Fibroblast of skin of left biceps (primary cell): ENCODE measurements around the gene PER2.

Source experiments
- DNase-seq, 2 experiments: peaks; one replicate each; pipeline ENCODE4 v3.0.0-alpha.2; 2013; ENCODE audit warnings: low read depth in 2 of 2

The PER2 gene

GRCh38 chr2:238269741-238270140, 18.7 kb downstream of the PER2 start:
- no peak for DNase-seq

GRCh38 chr2:238267884-238268680, 20.3 kb downstream of the PER2 start:
- no peak for DNase-seq

DNA sequence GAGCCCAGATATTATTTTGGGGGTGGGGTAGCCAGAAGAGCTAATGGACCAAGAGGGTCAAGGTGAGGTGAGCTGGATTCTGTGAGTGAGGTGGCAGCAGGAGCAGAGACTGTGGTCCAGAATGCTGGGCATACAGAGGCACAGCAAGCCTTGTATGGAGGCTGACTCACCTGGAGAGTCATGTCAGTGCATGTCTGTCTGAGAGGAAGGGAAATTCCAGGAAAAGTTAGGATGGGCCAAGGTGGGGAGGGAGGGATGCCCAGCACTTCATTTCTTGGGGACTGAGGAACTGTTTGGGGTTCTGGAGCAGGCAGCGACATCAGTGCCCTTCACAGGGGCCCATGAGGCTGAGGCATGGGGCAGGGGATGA, 21.1 kb downstream of the PER2 start:
- DNase-seq, result no peak

DNA sequence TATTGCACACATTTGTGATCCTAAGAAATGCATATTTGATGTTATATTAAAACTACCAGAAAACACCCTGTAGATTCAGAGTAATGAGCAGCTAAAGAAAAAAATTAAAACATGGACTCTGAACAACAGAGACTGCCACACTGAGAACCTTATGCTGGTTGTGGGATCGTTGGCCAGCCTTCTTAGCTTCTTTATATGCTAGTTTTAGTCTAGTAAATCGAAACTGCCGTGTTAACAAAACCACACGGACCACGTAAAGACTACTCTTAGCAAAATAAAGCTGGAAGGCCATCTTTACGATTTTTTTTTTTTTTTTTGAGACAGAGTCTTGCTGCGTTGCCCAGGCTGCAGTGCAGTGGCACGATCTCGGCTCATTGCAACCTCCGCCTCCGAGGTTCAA, 22.8 kb downstream of the PER2 start:
- no peak for DNase-seq

DNA sequence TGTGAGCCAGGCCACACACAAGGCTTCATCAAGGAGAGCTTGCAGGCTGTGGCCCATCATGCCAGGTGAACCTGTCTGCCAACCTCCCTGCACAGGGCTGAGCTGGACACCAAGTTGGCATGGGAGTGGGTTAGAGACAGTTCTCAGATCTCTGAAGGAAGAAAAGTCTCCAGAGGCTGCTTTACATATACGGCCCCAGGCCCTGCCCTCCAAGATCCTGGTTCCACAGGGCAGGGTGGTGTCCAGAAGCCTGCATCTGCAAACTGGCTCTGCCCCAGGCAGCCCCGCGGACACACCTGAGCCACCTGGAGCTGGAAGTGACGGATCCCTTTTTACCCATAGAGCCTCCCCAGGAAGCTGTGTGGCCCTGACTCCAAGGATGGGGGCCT, 24.3 kb downstream of the PER2 start:
- no peak for DNase-seq

DNA sequence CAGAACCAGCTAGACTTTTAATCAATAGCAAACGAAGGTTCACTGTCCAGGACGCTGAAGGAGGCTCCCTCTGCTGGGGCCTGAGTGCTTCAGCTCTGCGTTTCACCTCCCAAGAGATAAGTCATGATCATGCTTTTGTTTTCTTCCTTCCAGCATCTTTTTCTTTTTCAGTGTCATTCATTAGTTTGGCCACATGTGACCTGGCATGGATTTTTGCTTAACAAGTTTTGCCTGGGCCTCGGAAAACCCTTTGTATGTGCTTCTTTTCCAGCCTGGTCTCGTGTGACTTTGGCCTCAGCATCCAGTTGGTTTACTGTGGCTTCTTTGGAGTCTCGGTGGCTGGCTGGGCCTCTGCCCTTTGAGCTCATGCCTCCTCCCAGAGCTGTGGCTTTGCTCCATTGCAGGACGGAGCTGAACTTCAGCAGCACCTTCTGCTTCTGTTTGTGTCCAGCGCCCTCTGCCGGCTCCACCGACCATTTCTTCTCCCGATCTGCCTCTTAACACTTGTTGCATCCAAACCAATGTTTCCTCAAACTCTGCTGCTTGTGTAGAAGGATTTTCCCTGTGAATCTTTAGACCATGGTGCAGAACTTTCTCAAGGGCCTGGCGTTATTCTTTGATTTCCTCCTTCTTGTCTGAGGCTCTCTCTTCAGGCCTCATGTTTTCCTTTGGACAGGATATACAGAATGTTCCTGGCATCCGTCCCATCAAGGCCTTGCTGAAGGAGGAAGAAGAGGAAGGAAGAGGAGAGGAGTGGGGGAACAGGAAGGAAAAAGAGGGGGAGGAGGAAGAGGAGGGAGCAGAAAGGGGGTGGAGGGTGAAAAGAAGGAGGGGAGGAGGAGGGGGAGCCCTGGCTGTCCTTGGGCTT, 25.0 kb downstream of the PER2 start:
- peak; percentile 49 to 57 for DNase-seq

- no peak for DNase-seq
These were observed 25.8 kb downstream of the PER2 start for GRCh38 chr2:238262496-238263122.

- DNase-seq, result no peak
These were observed 26.6 kb downstream of the PER2 start for GRCh38 chr2:238261718-238262375.

GRCh38 chr2:238260883-238261282, 27.5 kb downstream of the PER2 start:
- no peak for DNase-seq

DNA sequence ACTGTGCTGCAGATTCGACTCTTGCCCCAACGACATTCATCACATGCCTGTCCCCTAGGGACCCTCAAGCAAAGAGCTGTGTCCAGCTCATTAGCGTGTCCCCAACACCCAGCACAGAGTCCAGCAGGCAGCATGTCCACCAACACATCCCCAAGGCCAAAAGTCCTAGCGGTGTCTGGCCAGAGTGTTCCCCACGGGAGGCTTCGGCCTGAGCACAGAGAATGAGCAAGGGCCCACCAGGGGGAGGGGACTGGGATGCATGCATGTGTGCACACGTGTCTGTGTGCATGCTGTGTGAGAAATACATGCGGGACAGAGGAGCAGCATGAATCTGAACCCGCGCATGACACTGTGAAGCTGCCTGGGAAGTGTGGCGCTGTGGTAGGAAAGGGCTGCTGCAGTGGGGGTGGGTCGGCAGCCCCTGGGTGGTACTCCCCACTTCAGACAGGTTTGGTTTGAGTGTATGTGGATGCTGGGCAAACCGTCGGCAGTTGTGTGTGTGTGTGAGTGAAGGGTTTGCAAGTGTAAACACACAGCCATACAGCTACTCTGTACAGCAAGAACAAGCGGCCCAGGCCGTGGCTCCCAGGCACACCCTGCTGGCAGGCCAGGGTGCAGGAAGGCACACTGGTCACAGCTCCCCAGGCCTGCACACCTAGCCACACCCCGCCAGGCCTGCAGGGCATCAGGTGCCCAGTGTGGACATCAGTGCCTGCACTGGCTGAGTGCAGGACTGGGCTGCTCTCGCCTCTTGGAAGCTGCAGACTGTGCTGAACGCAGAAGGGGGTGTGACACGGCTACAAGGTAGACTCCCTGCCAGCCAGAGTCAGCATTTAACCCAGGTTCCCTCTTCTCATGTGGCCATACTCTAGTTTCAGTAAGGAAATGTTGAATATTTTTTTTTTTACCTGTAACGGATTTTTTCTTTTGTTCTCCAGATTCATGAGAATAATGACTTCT, 29.1 kb downstream of the PER2 start:
- no peak for DNase-seq

- DNase-seq, result no peak
These were observed 30.4 kb downstream of the PER2 start for GRCh38 chr2:238257786-238258700.

GRCh38 chr2:238256594-238257104, 31.8 kb downstream of the PER2 start:
- no peak for DNase-seq

GRCh38 chr2:238256111-238256510, 32.3 kb downstream of the PER2 start:
- DNase-seq, result no peak

DNA sequence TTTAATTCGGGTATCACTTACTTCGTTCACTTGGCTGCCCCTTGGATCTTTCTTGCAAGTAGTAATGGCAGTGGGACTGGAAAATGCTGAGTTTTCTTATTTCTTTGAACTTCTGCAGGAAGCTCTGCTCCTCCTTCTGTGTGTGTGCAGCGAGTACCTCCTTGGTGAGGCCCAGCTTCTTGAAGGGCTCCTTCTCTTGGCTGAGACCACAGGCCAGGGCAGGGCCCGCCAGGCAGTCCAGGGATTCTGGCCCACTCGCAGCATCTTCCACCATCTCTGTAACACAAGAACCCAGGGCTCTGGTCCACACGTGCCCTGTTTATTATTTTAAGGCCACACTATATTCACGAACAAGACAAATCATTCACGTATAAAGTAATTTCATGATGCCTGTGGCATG, 32.8 kb downstream of the PER2 start:
- no peak for DNase-seq

DNA sequence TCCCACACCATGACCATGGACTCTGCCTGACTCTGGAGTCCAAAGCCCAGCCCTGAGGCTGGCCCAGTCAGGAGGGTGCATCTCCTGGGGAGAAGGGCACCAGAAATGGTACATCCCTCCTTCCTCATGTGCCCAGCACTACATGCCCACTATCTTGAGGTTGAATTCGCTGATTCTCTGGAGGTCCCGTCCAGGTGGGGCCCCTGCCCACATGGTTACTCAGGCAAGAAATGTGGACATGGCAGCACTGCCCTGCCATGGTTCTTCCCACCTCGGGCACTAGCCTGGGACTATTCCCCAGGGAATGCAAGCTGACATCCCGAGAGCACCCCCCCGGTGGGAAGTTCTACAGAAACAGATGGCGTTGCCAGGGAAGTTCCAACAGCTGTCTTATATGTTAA, 33.3 kb downstream of the PER2 start:
- no peak for DNase-seq

- DNase-seq, result no peak
These were observed 34.2 kb downstream of the PER2 start for GRCh38 chr2:238254095-238254723.

DNA sequence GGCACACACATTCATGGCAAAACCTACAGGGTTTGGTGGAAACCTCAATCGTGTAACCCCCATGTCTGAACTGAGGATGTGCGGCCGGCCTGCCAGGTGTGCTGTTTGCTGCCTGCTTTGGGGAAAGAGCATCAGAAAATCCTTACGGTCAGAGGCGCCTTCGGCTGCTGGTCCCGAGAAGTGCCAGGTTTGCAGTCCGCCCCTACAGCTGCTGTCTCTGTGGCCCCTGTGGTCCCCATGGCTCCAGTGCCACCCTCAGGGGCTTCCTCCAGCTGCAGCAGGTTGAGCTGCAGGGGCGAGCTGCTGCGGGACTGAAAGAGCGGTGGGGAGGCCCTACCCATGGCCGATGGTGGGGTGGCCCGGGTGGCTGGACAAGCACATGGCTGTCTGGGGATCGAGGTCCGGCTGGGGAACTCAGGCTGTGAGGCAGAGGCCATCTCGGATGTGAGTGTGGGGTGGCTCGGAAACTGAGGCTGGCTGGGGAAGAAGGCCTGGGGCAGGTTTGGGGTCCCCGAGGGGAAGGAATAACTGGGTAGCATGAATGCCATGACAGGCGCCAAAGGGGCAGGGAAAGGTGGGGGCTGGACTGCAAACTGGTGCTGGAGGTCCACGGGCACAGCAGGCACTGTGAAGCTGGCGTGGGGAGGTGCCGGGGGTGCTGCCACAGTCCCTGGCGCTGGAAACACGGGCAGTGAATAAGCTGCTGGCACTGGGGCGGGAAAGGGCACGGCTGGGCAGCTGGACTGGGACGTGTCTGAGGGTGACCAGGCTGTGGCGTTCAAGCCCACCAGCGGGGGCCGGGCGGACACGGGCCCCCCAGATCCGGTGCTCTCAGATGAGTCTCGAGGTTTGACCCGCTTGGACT, 35.4 kb downstream of the PER2 start:
- DNase-seq, result no peak

DNA sequence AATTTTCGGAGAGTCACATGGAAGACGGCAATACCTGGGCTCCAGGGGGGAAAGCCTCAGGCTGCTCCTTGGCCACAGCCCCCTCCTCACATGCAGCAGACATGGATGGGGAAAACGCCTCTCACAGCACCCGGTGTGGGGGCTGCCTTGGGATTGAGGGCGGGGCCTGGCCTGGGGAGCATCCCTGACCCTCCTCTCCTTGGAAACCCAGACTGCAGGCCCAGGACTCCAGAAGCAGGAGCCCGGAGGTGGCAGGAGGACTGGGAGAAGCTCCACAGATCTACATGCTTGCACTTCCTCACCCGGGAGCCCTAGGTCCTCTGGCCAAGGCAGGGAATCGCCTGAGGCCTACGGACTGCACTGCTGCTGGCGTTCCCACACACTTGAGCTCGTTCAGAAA, 36.4 kb downstream of the PER2 start:
- no peak for DNase-seq
